Measurements from ENCODE around the gene KCNAB1.

GRCh38 chr3:156397534-156397933 is 277.2 kb downstream of the KCNAB1 start:
- no peak for TF ChIP-seq CTCF (IDR thresholded peaks at IDR 0.05; ENCODE audit: low read depth, low read length, missing input control)
- no peak for TF ChIP-seq MAX (IDR thresholded peaks at IDR 0.05)
- TF ChIP-seq GABPA (IDR thresholded peaks at IDR 0.05 in 1 of 2, conservative IDR thresholded peaks at IDR 0.05 in 1 of 2) = no peak
- TF ChIP-seq ATF3 (IDR thresholded peaks at IDR 0.05) = no peak
- TF ChIP-seq JUND (IDR thresholded peaks at IDR 0.05) = no peak
- TF ChIP-seq TAF1 (conservative IDR thresholded peaks at IDR 0.05) = no peak
- TF ChIP-seq EGR1 (IDR thresholded peaks at IDR 0.05; ENCODE audit: low read depth in 2 of 2) = no peak
- no peak for TF ChIP-seq SP1 (IDR thresholded peaks at IDR 0.05)

All from liver (tissue), 3 donors.